ENCODE results near the gene NBEAL1.
A peak's percentile ranks its signal among the peaks of the same experiment; 100 is the strongest.
"Not testable (repeated sequence)": the region's sequence is repeated elsewhere in the genome, so short reads cannot be mapped to it uniquely, and the experiment has no call there.

Gene NBEAL1

DNA sequence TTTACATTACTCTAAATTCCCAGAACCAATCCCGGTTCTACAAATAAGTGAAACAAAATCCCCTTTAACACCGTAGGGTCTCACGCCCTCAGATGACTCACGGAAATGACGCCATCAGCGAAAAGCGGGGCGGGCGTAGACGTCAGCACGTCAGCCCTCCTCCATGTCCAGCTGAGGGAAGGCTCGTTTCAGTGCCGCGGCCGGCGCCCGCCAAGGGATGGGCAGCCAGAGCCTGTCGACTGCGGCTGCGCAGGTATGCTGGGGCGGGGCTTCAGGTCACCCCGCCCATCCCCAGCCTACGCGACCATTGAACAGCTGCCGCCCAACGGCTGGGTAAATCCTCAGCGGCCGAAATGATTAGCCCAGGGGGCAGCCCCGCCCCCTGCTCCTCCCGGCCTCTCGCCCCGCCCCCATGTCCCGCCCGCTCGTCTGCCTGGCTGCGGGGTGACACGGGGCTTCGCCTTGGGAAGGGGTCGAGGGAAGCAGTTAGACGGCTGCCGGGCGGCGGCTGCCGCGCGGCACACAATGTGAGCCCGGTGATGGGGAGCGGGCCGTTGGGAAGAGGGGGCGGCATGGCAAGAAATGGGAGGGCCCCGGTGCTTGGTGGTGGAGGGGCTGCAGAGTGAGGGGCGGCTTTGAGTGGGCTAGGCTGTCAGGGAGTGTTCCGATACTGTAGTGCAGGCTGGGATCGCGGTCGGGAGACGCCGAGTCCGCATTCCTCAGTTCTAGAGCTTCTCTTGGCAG lies at the start of gene NBEAL1:
TSS of gene NBEAL1 (plus strand) at position 420 of the 744 bp plus-strand sequence. CDS start 1,510 bp downstream, outside the sequence.
- peak; percentile 96 for DNase-seq

DNA sequence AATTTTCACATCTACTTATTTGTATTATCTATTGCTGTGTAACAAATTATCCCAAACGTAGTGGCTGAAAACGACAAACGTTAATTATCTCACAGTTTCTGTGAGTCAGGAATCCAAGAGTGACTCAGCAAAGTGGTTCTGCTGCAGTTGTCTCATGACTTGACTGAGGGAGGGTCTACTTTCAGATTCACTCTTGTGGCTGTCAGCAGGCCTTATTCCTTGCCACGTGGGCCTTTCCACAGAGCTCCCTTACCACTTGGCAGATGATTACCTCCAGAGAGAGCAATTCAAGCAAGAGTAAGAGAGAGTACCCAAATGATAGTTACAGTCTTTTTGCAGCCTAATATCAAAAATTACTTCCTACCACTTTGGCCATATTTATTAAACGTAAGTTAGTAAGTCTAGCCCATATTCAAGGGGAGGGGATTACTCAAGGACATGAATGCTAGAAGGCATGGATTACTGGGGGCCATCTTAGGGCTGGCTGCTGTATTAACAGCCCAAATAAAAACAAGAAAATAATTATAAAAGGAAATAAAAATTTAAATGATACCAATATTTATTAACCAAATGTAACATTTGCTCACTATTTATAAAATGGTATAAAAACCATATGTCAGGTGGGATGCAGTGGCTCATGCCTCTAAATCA lies 48.7 kb upstream of the NBEAL1 start:
- DNase-seq, result peak; percentile 34

DNA sequence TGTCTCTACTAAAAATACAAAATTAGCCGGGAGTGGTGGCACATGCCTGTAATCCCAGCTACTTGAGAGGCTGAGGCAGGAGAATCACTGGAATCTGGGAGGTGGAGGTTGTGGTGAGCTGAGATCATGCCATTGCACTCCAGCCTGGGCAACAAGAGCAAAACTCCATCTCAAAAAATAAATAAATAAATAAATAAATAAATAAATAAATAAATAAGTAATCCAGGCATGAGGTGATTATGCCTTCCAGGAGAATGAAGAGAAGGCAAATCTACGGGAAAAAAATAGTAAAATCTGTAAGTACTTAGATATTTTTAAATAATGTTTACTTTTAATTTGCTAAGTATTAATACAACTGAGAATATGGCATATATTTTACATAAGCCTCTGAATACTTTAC lies 45.3 kb upstream of the NBEAL1 start:
- not testable (repeated sequence) for DNase-seq

DNA sequence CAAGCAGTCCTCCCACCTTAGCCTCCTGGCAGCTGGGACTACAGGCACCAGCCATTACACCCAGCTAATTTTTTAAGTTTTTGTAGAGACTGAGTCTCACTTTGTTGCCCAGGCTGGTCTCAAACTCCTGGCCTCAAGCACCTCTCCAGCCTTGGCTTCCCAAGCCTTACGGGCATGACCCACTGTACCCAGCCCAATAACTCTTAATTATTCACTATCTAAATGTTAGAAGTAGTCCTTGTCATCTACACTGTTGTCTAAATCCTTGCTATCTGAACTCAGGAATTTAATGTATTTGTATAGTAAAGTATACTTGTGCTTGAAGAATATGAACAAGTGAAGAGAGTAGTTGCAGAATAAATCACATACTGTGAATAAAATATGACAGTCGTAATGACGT lies 37.9 kb upstream of the NBEAL1 start:
- no peak for DNase-seq

DNA sequence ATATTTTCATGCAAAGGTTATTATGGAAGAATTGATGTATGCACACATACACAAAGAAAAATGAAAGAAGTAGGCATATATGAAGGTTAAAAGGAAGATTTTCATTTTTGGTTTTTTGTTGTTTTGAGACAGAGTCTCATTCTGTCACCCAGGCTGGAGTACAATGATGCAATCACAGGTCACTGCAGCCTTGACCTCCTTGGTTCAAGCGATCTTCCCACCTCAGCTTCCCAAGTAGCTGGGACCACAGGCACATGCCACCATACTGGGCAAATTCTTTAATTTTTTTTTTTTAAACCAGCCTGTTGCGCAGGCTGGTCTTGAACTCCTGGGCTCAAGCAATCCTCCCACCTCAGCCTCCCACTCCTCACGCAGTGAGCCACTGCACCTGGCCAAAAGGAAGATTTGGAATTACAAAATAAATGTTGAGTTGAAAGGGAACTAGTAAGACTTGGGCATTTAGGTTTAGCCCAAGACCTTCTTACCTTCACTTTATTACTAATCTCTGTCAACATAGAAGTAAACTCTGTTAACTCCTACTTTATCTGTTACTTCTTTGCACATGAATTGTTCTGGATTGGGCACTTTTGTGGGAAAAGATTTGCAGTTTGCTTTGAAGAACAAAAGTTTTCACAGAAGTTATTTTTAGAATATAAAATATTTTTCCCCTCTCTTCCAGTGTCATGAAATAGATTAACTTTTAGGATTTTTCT lies 31.7 kb upstream of the NBEAL1 start:
- no peak for DNase-seq

DNA sequence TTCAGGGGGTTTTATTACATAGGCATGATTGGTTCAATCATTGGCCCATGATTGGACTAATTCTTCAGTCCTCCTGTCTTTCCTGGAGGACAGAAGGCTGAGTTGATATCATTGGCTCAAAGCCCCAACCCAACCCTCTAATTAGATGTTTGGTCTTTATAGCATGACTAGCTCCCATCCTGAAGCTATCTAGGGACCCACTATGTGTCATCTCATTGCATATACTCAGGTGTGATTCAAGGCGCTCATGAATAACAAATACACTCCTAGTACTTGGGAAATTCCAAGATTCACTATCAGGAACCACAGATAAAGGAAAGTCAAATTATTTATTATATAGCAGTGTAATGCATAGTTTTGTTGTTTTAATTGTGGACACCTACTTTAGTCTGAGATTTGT lies 24.9 kb upstream of the NBEAL1 start:
- DNase-seq, result no peak

DNA sequence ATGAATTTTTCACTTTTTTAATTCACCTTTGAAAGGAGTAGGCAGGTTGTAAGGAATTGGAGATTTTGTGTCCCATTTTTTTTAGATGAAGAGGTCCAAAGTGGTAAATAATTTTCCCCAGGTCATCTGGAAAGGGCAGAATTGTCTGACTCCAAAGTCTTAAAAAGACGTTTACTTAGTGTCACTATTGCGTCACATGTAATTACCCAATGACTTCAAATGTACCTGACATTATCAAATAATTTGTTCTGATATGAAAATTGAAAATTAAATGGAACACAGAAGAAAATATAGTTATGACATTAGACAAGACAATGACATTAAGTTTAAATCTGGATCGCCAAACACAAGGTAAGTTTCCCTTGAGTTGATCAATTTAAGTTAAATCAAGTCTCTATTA lies 24.2 kb upstream of the NBEAL1 start:
- DNase-seq, result no peak

DNA sequence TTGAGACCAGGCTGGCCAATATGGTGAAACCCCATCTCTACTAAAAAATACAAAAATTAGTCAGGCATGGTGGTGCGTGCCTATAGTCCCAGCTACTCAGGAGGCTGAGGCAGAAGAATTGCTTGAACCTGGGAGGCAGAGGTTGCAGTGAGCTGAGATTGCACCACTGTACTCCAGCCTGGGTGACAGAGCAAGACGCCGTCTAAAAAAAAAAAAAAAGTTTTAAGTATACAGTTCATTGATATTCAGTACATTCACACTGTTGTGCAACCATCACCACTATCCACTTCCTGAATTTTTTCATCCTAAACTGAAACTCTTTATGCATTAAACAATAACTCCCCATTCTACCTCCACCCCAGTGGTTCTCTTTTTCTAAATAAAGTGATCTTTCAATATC lies 17.6 kb upstream of the NBEAL1 start:
- not testable (repeated sequence) for DNase-seq

DNA sequence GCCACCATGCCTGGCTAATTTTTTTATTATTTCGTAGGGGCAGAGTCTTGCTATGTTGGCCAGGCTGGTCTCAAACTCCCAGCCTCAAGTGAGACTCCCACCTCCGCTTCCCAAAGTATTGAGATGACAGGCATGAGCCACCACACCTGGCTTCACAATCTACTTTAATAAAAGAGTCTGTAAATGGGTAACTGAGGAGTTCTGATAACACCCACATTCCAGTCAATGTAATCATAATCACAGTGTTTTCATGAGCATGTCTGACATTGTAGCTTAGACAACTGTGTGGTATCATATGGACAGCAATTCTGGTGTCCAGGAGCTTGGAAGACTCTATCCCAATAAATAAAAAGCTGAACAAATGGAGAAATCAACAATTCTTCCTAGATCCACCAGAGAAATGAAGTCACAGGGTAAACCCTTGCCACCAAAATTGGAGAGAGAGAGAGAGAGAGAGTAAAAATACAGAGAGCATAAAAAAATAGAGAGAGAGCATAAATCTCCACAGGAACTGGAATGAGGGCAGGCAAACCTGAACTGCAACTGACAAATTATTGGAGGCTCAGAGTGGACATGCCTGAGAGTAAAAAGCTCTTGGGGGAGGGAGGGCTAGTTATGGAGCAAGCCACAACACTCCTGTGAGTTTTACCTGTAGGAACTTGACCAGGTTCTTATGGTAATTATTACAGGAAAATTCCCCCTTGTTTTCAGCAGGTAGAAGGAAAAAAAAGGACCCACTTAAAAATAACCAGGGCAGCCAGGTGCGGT lies 12.4 kb upstream of the NBEAL1 start:
- DNase-seq, result no peak

DNA sequence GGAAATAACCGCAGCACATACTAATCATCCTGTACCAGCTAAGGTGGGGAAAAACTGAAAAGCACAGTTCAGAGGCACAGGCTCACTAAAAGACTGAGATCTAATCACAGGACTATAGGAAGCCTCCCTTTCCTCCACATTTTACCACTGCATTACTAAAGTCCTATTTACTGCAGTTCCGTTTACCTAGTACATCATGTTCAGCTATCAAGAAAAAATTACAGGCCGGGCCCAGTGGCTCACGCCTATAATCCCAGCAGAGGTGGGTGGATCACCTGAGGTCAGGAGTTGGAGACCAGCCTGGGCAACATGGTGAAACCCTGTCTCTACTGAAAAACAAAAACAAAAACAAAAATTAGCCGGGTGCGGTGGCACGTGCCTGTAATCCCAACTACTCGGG lies 11.0 kb upstream of the NBEAL1 start:
- DNase-seq, result no peak

DNA sequence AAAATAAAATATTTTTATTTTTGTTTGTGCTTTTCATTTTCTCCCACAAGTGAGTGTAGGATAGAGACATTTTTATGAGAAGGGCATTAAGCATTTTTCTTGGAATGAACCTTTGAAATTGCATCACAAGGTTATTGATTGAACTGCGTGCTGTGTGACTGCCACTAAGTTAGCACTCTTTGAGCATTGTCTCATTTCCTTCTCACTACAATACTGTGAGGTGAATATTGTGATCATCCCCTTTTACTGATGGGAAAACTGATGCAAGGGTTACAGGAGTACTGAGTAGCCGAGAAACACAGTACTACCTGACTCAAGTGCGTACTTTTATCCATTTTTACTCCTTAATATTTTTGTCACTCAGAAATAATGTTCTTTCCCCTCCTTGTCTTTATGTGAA lies 2.0 kb downstream of the NBEAL1 start:
- DNase-seq, result no peak

DNA sequence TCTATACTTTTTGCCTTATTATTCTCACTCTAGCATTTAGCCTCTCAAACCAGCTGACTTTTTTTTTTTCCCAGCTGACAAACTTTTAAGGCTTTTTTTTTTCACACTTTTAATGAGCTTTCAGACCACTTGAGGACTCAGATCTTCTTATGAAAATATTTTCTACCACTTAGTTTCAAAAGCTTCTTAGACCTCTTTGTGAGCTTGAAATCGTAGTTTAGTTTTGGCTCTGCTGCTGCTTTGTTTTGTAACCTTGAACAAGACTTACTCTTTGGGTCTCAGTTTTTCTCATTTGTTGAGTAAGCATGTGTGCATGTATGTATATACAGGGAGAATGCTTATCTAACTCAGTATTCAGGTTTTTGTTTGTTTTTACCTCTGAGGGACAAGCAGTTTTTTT lies 3.5 kb downstream of the NBEAL1 start:
- DNase-seq, result no peak

DNA sequence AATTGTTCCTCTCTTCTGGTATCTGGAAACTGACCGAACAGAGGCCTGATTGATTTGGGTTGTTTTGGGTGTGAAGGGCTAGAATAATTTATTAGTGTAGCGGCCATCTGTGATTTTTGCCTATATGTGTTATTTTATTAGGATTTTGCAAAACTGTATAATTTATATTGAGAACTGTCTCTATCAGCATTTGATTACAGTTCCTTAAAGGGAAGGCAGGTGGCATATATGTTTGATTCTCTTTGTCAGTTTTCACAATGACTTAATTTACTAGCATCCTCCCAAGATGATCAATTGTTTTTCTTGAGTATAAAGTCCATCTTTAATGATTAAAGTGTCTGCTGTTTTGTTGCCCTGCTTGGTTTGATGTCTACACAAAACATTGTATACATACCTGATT lies 4.5 kb downstream of the NBEAL1 start:
- DNase-seq, result no peak

DNA sequence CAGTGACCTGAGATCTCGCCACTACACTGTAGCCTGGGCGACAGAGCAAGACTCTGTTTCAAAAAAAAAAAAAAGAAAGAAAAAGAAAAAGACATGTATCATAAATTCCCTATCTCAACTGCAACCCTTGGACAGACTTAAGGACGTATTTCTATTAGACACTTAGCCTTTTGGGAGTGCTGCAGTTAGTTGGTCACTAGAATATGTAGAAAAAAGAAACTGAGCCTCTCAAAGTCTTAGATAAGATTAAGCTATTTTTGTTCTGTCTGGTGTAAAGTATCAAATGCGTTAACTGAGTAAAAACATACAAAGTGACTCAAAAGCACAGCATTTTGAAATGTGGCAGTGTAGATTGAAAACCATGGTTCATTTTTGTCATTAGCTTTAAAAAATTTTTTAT lies 7.3 kb downstream of the NBEAL1 start:
- DNase-seq, result no peak

DNA sequence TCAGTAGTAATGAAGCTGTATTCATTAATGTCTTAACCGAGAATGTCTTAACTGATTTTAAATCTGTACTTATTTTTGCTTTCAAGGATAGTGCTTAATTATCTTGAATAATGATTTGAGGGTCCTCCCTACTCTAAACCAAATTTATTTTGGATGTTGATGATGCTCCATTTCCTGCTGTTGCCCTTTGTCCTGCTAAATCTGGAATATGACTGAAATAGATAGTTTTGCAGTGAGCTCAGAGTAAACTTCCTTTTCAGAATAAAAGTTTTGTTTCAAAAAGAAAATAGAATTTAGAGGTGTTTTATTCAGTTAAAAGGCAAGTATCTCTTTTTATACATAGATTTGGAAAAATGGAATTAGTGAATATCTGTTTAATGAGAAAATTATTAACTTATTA lies 8.1 kb downstream of the NBEAL1 start:
- no peak for DNase-seq

DNA sequence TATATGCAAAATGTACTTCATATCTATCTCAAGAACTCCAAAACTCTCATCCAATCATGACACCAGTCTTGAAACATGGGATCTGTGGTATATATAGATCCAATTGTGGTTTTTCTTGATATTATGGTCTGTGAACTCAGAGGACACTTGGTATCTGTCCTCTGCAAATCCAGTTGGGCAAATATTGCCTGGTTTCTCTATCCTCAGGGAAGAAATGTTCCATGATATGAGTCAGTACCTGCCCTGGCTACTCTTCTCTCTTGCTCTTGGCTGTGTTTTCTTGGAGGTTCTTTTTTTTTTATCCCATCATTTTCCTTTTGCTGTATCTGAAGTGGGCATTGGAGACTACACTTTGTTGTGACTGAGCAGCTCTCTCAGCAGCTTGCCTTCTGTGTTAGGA lies 10.9 kb downstream of the NBEAL1 start:
- DNase-seq, result no peak

DNA sequence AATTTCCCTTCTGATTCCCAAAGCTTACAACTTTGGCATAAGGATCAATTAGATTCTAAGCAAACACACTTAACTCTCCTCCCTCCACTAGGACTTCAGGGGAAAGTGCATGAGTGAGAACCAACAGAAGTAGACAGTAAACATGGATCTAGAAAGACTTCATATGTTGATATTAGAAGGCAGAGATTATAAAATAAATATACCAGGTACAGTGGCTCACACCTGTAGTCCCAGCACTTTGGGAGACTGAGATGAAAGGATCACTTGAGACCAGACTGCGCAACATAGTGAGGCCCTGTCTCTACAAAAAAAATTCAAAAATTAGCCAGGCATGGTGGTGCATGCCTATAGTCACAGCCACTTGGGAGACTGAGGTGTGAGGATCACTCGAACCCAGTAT lies 15.9 kb downstream of the NBEAL1 start:
- no peak for DNase-seq

DNA sequence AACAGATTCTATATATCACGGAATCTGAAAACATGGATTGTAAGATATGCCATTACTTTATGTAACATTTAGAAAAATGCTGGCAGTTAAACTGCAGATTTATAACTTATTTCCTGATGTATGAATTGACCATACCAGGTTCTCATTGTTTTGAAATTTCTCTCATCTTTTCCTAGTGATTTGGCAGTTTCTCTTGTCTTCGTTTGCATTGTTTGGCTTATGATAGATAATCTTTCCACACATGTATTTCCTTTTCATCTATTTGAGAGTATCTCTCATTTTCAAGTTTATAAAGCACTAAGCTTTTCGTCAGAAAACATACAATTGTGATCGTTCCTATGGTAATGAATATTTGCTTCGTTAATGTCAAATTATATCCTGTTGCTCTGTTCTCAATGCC lies 16.3 kb downstream of the NBEAL1 start:
- no peak for DNase-seq

DNA sequence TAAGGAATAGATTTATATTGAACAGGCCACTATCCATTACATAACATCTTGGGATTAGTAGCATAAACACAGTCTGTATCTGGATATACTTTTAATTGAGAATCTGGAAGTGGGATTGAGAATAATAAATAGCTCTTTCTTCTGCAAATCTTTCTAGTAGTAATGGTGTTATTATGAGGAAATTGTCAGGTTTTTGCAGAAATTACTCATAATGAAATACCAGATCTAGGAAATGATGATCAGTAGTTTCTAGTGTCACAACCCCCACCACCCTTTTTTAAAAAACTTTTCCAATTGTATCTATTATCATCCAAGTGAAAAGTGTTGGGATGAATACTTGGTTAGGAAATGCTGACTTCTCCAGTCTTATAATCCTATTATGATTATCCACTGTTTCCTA lies 18.7 kb downstream of the NBEAL1 start:
- no peak for DNase-seq

DNA sequence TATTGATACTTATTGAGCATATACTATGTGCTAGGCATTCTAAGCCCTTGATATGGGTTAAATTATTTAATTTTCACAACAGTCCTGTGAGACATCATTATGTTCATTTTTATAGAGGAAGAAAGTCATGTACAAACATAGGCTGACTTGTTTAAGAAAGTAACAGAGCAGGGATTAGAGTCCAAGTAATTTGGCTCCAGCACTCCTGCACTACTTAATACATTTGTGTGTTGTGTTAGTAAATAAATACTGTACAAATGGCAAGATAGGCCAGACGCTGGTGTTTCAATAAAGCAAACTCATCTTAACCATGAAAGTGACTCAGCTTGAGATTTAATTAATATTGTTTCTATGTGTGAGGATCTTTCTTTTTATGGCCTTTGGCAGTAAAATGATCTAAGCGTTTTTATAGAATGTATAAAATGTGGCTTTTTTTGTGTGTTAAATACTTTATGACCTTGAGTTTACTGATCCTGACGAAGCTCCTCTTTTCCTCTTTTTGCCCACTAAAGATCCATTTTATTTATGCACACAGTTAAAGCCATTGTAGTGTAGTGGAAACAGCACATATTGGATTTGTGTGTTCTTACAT lies 21.3 kb downstream of the NBEAL1 start:
- DNase-seq, result no peak

DNA sequence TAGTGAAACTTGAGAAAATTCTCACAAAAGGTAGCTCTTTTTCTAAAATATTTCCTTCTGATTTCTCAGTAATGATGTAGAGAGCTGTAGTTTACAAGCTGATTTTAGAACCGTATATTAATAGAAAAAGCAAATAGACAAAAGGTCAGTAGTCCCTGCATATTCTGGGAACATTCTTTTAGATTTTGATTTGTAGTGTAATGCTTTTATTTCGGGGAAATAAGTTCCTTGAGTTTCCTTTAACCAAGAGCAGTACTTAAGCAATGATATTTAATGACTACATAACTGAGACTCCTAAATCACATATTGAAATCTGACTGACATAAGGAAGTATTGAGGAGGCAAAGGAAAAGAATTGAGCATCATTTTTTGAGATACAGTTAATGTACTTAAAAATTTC lies 22.4 kb downstream of the NBEAL1 start:
- DNase-seq, result no peak

DNA sequence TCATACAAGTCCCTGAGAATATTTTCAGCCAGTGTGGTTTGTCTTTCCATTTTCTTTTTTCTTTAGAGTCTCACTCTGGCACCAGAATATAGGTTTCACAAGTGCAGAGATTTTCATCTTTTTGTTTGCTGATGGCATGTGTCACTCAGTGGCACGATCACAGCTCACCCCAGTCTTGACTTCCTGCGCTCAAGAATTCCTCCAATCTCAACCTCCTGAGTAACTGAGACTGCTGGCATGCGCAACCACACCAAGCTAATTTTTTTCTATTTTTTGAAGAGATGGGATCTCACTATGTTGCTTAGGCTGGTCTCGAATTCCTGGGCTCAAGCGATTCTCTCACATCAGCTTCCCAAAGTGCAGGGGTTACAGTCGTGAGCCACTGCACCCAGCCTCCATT lies 23.9 kb downstream of the NBEAL1 start:
- no peak for DNase-seq

DNA sequence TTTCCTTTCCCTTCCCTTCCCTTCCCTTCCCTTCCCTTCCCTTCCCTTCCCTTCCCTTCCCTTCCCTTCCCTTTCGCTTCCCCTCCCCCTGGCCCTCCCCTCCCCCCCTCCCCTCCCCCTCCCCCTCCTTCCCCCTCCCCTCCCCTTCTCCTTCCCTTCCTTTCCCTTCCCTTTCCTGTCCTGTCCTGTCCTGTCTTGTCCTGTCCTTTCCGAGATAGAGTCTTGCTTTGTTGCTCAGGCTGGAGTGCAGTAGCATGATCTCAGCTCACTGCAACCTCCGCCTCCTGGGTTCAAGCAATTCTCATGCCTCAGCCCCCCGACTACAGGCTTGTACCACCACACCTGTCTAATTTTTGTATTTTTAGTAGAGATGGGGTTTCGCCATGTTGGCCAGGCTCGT lies 24.5 kb downstream of the NBEAL1 start:
- DNase-seq, result not testable (repeated sequence)
